NB4 (cell line): ENCODE data around the gene OR2C3.

Source experiments
- DNase-seq: peaks from one replicate; pipeline ENCODE4 v3.0.0; 2010; ENCODE audit warnings: low read depth
- H3K4me3 ChIP-seq: one replicate; pipeline ENCODE4 v1.5.1; 2011; ENCODE audit warnings: mild to moderate bottlenecking, low read depth, low read length, moderate library complexity
- MYC ChIP-seq: IDR thresholded peaks from 2 replicates; pipeline ENCODE4 v1.6.1; 2011; ENCODE audit warnings: low read depth, low read length
- POLR2A ChIP-seq: IDR thresholded peaks from 2 replicates; pipeline ENCODE4 v1.6.1; 2011; ENCODE audit warnings: mild to moderate bottlenecking; ENCODE audit not compliant: insufficient read length; ENCODE audit errors: extremely low read depth
- TF ChIP-seq, protein P1 (sequence below): IDR thresholded peaks from one replicate; pipeline ENCODE4 v1.5.1; 2012; ENCODE audit warnings: low read depth, low read length
- TF ChIP-seq, protein P2 (sequence below): IDR thresholded peaks from 2 replicates; pipeline ENCODE4 v1.6.1; 2011; ENCODE audit warnings: low read depth, low read length

The OR2C3 gene

DNA sequence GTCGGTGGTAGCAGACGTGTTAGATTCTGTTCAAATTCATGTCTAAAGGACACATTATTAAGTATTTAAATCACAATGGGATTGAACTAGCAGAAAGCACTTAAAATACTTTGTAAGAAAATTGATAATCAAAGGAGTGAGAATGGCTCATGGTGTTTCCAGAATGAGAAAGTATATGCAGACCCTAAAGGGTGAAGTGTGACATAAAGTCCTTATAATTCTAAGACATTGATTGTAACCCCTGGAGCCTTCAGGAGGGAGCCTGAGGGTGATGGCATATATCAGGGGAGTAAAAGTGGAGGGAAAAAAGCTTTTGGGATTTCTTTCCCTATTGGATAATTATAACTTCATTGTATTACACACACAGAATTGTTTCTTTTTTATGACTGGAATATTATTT lies at the start of gene OR2C3:
TSS of gene OR2C3 (minus strand) at position 101 of the 400 bp plus-strand sequence. CDS start 3,929 bp downstream, outside the sequence.
- TF ChIP-seq, protein P1, sequence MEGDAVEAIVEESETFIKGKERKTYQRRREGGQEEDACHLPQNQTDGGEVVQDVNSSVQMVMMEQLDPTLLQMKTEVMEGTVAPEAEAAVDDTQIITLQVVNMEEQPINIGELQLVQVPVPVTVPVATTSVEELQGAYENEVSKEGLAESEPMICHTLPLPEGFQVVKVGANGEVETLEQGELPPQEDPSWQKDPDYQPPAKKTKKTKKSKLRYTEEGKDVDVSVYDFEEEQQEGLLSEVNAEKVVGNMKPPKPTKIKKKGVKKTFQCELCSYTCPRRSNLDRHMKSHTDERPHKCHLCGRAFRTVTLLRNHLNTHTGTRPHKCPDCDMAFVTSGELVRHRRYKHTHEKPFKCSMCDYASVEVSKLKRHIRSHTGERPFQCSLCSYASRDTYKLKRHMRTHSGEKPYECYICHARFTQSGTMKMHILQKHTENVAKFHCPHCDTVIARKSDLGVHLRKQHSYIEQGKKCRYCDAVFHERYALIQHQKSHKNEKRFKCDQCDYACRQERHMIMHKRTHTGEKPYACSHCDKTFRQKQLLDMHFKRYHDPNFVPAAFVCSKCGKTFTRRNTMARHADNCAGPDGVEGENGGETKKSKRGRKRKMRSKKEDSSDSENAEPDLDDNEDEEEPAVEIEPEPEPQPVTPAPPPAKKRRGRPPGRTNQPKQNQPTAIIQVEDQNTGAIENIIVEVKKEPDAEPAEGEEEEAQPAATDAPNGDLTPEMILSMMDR, result no peak
- TF ChIP-seq POLR2A (no peak), MYC (no peak)
- TF ChIP-seq, protein P2, sequence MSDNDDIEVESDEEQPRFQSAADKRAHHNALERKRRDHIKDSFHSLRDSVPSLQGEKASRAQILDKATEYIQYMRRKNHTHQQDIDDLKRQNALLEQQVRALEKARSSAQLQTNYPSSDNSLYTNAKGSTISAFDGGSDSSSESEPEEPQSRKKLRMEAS, result no peak

DNA sequence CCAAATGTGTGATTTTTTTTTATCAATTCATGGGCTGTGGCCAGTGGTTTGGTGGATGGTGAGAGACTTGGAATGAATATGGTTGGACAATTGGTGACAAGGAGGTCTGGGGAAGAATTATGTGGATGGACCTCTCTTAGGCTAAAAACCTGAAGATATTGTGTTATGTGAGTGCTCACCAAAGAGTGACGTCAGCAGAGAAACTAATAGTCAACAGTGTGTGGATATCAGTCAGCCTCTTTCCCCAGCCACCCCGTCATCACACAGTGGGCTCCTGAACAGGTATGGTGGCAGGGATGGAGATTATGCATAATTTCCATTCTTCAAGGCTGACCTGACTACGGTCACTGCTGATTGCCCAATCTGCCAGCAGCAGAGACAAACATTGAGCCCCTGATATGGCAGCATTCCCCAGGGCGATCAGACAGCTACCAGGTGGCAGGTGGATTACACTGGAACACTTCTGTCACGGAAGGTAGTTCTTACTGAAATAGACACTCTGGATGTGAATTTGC lies 42.8 kb upstream of the OR2C3 start:
- H3K4me3 ChIP-seq, result no peak overlapping the region
- TF ChIP-seq, protein P2, result no peak
- TF ChIP-seq MYC, result no peak
- TF ChIP-seq POLR2A, result no peak
- TF ChIP-seq, protein P1, result no peak
- DNase-seq, result no peak

More for the DNA sequence above, at the start of gene OR2C3:
- no peak within 1 kb of the TSS for H3K4me3 ChIP-seq
- no peak for DNase-seq

DNA sequence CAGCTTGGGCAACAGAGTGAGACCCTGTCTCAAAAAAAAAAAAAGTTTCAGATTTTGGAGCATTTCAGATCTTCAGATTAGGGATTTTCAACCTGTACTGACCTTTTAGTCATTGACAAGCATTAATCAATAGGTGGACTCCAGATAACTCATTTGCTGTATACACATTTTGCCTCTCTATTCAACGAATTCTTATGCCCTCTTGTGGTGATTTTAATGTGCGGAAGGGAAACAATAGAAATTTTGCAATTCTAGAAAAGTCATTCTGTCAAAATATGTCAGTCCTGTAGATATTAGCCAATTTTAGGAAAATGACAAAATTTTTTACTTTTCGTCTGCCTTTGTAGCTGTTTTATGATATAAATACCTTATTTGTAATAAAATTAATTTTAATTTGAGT lies 40.3 kb upstream of the OR2C3 start:
- DNase-seq, result peak; percentile 56
- no peak overlapping the region for H3K4me3 ChIP-seq
- TF ChIP-seq, protein P2, result no peak
- TF ChIP-seq, protein P1, result peak; percentile 39

DNA sequence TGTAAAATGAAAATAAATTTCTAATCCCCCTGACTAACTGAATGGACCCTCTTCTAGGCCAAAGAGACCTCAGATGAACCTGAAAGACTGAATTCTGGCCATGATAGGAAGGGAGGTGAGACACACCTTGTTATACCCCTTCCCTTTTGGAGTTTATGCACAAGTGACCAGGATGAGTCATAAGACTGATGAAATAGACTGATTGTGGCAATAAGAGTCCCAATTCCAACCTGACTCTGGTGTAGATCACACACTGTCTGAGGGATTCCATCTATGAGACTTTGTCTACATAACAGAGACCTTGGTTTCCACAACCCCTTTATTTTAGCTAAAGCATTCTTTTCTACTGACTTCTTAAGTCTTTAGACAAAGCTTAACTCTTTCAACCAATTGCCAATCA lies 38.4 kb upstream of the OR2C3 start:
- no peak overlapping the region for H3K4me3 ChIP-seq
- TF ChIP-seq, protein P2, result no peak
- TF ChIP-seq POLR2A, result no peak
- TF ChIP-seq MYC, result no peak
- TF ChIP-seq, protein P1, result no peak
- DNase-seq, result peak; percentile 31

DNA sequence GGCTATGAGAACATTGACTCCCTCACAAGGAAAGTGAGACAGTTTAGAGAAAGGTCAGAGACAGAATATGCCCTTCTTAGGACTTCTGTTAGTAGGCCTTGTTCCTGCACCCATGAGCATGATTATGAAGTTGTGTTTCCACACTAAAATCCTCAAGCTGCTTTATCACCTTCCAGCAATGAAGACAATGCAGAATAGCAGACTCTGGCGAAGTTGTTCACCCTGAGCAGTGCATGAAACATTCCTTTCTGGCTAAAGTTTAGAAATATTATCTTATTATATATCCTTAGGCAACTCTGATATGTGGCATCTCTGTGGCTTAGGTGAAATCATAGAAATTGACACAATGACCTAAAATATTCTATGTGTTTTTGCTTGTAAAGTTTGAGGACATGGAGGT lies 38.0 kb upstream of the OR2C3 start:
- no peak overlapping the region for H3K4me3 ChIP-seq
- TF ChIP-seq, protein P2, result no peak
- no peak for TF ChIP-seq MYC
- TF ChIP-seq, protein P1, result no peak
- TF ChIP-seq POLR2A, result no peak
- DNase-seq, result no peak

DNA sequence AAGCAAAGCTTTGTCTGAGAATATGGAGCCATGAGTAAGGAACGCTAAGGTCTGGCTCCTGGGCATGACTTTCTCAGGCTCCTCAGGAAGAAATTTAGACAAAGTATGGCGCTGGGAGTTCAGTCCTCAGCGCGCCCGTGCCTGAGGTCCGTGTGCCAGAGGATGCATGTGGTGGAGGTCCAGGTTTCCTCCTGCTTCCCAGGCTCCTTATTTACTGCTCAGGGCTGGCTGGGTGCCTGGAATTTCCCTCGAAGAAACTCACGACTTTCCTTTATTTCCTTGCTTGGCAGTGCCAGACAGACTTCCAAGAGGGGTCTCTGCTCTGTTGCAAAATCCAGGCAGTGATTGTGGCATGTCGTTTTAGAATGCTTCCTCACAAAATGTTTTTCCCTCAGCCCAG lies 26.0 kb upstream of the OR2C3 start:
- no peak overlapping the region for H3K4me3 ChIP-seq
- no peak for DNase-seq
- TF ChIP-seq, protein P2, result no peak
- TF ChIP-seq MYC (no peak), POLR2A (no peak)
- TF ChIP-seq, protein P1, result no peak
